HG03280 (cell line): ENCODE results near the gene DGKE.

Experiments
- ATAC-seq: cut with Tn5 transposase; IDR thresholded peaks from one replicate; pipeline ENCODE4 v1.9.1; 2021; ENCODE audit warnings: mild to moderate bottlenecking, moderate library complexity; ENCODE audit not compliant: unreplicated experiment

Gene DGKE

DNA sequence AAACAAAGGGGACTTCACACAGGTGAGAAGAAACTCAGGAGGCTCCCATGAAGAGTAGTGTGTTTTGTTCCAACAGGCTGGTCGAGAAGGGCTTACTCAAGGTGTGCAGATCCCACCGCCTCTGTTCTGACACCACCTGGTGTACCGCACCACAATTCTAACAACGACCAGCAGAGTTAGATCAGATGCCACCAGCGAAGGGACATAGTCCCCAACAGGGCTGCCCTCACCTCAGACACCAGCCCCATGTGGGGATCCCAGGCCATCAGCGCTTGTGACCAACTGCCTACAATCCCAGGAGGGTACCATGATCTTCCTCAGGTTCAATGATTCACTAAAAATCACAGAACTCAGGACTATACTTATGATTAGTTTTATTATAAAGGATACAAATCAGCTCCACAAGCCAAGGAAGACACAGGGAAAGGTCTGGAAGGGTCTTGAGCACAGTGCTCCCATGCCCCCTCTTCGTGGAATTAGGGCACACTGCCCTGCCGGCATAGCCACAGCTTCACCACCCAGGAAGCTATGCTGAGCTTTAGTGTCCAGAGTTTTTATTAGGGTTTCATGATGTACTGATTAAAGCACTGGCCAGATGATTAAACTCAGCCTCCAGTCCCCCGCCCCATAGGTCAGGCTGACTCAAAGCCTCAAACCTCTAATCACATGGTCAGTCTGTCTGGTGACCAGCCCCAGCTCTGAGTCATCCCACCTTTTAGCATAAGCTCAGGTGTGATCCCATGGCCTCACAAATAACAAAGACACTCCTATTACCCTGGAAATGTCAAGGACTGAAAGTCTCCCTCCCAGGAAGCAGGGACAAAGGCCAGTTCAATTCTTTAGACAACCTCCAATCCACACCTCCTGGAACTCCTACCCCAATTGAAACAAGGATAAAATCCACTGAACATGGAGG lies 53.9 kb downstream of the DGKE start:
- no peak for ATAC-seq

DNA sequence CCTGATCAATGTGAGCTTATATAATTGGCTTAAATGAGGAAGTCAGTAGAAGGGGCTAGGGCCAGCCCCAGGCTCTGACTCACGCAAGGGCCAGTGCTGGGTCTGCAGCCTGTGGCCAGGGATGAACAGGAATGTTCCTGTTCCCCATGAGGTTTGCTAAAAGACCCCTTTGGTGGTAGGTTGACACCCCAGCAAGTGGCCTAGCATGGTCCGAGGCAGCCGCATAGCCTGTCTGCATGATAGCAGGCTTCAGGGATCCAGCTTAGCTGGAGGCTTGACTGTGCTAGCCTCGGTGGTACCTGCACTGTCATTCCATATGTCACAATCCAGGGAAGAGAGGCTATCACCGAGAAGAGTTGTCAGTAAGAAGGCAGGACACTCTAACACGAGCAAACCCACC lies 56.4 kb downstream of the DGKE start:
- no peak for ATAC-seq

DNA sequence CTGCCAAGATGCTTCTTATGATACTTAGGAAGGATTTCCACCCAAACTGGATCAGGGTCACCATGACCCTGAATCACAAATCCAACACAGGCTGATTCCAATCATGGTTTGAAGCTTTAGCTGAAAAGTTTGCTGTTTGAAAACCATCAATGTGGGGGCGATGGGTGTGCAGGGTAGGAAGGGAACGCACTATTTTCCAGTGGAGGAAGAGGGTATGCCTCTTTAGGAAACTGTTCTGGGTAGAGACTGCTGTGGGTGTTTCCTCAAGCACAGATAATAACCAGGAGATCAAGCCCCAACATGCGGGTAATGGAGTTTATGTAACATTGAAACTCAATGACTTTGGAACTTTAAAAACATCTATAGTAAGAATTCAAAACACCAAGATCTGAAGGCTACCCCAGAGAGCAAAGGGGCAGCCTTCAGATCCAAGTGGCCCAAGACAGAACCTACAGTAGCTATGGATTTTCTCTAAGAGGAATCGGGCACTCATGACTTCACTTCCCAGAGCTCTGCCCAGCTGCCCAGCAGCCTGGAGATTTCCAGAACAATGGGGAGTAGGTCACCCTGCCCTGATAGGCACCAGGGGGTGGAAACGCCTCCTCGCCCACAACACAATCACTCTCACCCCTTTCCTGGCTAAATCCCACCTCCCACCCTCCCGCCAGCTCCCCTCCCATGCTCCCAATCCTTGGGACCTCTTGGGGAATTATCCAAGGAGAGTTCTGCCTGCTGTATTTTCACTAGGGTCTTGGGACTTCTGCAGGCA lies 57.1 kb downstream of the DGKE start:
- no peak for ATAC-seq

DNA sequence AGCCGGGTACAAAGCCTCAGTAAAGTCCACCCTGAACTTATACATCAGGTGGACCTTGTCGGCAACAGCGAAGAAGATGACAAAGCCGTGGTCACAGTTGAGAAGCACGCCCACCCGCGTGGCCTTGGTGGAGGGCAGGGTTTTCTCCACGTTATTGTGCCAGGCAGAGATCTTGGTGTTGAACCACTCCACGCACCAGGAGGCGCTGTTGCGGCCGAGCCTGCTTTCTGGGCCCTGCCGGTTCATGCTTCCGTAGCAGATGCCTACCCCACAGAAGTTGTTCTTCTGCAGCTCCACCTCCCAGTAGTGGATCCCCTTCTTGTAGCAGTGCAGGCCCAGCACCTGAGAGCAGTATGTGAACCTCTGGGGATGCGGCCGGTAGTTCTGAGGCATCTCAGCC lies 57.8 kb downstream of the DGKE start:
- ATAC-seq, result no peak

DNA sequence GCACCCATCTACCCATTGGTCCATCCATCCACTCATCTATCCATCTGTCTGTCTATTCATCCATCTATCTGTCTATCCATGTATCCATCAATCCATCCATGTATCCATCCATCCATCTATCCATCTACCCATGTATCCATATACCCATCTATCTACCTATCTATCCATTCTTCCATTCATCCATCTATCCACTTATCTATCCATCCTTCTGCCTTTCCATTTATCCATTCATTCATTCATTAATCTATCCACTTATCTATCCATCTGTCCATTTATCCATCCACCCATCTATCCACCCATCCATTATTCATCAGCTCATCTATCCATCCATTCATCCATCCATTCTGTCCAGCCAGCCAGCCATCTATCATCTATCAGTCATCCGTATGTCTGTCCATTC lies 58.4 kb downstream of the DGKE start:
- ATAC-seq, result no peak

DNA sequence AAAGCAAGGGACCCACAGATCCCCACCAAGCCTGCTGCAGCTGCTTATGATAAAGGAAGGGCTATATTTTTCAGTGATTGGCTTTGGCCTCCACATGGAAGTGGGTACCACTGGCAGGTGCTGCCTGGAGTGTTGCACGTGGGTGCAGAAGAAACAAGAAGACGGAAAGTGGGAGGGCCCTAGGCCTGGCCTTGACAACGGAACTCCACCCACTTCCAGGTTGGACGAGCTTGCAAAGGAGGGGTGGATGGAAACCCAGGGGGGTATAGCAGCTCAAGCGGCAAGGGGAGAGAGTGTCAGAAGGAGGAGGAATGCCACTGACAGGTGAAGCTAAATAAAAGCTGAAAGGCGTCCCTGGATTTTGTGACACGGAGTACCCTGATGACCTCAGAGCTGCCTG lies 59.6 kb downstream of the DGKE start:
- no peak for ATAC-seq

DNA sequence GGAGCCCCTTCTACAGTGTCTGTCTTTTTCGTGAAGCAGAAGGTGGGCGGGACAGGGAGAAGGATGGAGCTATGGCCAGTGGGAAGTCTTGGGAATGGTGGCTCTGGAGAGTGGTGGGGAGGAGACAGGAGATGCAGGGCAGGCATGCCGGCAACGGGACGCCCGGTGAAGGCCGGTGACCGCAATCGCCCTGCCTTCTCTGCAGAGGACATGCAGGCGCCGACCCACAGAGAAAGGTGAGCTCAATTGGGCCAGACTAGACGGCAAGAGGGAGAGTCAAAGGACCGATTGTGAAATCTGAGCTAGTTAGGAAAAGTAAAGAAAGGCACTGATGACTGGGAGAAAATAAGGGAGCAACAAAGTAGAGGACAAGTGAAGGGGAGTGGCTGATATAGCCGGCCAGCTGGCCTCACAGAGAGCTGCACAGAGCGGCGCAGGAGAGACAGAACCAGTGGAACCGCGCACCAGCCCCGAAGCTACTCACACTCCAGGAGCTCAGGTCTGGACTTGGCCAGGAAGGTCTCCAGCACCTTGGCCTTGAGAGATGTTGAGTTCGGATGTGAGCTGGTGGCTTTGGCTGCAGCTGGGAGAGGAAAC lies 61.0 kb downstream of the DGKE start:
- ATAC-seq, result no peak

DNA sequence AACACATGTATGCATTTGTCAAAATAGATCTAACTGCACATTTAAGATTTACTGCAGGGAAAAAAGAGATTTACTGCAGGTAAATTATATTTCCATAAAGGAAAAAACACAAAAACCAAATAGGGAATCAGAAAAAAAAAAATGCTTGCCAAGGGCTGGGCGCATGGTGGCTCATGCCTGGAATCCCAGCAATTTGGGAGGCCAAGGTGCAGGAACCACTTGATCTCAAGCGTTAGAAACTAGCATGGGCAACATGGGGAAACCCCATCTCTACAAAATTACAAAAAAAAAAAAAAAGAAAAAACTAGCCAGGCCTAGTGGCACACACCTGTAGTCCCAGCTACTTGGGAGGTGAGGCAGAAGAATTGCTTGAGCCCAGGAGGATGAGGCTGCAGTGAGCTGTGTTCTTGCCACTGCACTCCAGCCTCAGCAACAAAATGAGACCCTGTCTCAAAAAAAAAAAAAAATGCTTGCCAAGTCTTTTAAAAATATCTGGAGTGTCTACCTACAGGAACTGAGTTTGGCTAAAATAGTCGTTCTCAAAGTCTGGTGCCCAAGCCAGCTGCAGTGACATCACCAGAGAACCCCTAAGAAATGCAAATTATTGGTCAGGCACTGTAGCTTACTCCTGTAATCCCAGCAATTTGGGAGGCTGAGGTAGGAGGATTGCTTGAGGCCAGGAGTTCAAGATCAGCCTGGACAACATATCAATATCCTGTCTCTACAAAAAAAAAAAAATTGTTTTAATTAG lies 62.4 kb downstream of the DGKE start:
- ATAC-seq, result no peak

DNA sequence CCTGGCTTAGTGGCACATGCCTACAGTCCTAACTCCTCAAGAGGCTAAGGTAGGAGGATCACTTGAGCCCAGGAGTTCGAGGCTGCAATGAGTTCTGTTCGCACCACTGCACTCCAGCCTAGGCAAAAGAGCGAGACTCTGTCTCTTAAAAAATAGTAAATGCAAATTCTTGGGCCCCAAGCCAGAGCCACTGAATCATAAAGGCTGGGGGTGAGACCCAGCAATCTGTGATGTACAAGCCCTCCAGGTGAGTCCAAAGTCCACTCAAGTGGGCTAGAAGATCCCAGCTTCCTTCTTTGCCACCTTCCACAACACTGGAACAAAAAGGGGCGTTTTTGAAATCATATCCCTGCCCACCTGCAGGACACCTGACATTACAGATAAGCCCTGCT lies 63.0 kb downstream of the DGKE start:
- no peak for ATAC-seq

DNA sequence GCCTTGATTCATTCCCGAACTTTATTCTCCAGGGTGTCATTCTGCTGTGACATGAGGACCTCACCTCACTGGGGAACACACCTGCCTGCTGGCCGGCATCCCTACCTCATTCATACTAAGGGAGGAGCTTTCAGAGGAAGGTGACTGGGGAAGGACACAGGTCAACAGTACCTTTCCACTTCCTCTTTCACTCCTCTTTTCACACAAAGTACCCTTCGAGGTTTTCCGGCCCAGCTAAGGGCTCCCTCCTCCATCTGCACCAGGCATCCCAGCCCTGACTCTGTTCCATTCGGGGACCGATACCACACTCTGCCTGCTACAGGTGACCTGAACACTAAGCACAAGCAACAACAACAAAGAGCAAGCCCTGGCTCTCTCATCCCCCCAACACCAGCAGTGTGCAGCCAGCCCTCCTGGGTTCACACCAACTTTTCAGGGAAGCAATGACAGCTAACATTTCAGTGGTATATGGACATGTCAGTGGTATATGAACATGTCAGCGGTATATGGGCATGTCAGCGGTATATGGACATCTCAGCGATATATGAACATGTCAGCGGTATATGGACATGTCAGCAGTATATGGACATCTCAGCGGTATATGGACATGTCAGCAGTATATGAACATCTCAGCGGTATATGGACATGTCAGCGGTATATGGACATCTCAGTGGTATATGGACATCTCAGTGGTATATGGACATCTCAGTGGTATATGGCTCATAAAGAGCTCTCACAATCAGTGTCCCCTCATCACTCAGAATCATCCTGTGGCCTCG lies 63.9 kb downstream of the DGKE start:
- no peak for ATAC-seq

DNA sequence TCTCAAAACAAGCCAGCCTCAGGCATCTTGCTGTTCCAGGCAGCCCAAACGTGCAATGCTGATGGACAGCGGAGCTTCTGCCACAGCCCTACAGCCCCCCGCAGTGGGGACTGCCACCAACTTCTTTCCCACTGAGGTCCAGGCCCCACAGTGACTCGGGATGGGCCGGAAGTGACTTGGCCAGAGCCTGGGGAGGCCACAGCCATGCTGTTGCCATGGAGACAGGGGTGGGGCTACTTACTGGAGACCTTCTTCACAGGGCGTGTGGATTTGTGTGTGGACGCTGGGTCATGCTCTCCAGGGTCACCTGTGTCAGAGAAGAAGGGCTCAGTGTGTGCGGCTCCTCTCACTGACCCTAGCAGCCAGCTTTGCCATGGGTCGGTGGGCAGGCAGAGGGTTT lies 64.9 kb downstream of the DGKE start:
- ATAC-seq, result no peak

DNA sequence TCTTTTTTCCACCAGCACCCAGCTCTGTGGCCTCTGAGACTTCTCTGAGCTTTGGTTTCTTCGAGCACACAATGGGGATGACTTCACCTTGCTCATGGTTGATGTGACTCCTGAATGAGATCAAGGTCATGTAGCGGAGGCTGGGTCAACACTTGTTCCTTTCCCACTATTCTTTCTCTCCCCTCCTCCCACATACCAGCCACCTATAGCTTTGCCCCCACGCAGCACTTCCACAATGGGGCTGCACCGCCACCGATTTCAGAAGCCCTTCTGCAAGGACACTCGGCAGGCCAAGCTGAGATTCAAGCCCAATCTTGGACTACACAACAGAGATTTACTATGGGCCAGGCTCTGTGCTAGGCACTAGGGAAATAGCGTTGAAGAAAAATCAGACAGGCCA lies 65.5 kb downstream of the DGKE start:
- no peak for ATAC-seq

DNA sequence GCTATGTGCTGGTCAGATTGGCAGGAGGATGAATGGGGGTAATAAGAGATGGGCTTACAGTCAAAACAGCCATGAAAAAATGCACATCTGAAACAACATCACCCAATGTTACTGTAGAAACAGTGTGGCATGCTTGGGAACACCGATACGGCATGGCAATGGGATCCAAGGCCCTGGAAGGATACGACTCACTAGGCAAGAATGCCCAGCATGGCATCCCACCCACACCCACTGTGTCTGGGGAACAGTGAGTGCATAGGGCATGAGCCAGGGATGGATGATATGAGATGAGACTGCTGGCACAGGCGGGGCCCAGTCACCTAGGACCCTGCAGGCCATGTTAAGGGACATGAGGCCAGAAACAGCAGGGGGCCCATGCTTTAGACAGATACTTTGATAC lies 68.4 kb downstream of the DGKE start:
- ATAC-seq, result no peak

DNA sequence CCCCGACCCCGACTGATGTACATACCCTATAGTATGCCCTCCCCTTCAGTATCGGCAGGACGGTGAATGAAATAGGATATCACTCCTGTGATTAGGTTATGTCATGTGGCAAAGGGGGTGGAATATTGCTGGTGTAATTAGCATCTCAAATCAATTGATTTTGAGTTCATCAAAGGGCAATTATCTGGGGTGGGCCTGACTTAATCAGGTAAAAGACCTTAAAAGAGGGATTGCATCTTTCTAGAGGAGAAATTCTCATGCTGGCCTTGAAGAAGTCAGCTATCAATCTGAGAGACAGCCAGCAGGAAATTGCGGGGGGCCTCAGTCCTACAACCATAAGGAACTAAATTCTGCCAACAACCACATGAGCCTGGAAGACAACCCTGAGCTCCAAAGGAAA lies 69.6 kb downstream of the DGKE start:
- ATAC-seq, result no peak

DNA sequence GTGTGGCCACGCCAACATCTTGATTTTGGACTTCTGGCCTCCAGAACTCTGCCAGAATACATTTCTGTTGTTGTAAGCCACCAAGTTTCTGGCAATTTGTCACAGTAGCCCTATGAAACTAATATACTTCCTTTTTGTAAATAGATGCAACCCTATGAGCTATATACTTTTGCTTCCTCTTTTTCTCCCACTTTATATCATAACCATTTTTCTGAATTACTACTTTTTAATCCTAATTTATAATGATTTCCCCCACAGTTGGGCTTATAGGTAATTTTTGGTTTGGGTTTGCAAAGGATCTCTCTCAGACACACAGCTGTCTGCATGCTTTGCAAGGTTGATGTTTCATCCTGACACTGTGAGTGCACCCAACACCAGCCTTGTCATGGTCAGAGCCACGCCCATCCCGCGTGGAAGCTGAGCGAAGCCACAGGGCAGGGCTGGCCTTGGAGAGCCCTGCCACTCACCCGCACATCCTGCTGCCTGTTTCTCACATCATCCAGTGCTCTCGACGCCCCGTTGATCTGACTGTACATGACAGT lies 74.1 kb downstream of the DGKE start:
- peak; percentile 70 for ATAC-seq

DNA sequence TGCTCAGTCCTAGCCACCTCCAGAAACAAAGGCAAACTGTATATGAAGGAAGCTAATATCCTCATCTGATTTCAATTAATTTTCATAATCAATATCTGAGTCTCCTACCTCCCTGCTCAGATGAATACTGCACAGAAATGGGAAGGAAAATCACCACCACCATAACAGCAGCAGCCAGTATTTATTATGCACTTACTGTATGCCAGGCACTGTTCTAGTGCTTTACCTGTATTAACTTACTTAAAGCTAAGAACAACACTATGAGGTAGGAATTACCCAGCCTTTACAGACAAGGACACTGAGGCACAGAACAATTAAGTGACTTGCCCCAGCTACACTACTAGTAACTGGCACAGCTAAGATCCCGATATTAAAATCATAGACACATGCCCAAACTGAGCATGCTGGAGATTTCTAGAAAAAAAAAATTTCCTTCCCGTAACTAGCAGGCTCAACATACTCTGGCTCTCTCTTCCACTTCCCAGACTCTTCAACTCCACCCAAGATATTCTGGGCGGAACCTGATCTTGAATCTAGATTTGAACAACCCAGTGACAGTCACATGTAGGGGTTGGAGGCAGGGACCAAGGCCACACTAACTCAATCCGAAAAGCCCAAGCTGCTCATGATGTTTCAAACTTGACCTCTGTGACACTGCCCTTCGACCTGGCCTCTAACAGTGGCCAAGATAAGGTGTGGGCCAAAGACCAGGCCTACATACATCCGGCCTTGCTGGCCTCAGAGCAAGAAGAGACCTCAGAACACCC lies 76.0 kb downstream of the DGKE start:
- no peak for ATAC-seq

DNA sequence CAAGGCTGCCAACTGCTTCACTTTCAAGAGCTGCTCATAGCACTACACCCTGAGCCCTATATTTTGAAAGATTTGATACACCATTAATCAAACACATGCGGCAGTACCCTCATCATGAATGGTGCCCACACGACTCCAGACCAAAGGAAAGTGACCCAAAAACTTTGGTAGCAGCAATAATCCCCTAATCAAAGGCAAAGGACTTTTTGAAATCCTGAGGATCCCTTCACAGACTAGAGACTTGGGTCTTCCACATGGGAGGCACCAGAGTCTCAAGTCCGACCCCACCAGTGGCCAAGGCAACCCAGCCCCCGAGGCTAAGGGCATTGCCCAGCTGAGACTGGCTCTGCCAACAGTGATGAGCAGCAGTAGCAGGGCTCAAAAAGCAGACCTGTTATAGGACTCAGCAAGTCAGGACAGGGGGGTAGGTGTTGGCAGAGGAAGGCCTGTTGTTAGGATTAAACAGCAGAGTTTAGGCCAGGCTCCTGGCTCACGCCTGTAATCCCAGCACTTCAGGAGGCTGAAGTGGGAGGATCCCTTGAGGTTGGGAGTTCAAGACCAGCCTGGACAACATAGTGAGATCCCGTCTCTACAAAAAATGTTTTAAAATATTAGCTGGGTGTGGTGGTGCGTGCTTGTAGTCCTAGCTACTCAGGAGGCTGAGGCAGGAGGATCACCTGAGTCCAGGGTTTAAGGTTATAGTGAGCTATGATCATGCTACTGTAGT lies 76.7 kb downstream of the DGKE start:
- no peak for ATAC-seq

DNA sequence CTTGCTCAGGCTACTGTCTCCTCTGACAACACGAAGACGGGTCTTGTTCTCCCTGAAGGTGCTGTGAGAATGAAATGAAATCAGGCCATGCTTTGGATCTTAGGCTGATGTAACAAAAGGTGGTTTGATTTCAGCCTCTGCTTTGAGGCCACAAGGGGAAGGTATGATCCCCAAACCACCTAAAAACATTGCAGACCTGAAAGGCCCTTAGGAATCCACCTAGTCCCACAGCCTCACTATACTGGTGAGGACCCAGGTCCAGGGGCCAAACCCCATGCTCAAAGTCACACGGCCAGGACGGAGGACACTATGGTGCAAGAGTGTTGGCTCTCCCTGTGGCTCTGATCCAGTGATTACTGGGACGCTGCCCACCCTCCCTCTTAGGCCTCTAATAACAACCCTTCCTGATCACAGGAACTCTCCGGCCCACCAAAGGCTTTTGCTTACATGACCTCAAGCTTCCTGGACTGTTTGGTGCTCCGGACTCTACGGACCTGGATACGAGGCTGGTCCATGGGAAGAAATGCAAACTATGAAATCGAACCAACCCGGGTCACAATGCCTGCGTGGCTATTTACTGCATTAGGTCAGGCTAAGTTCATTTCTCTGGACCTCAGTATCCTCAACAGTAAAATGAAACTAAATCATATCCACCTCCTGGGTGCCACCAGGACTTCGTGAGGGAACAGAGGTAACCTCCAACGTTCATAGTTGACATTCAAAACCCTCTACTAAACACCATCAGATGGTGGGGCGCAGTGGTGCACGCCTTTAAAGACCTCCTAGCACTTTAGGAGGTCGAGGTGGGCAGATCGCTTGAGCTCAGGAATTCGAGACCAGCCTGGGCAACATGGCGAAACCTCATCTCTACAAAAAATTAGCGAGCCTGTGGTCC lies 78.4 kb downstream of the DGKE start:
- no peak for ATAC-seq
